ENCODE measurements around the gene IFNK.
"Not testable (repeated sequence)": the region's sequence is repeated elsewhere in the genome, so short reads cannot be mapped to it uniquely, and the experiment has no call there.

Gene IFNK

GRCh38 chr9:27524236-27524635 is at the start of gene IFNK:
Gene IFNK (plus strand): TSS chr9:27524290. CDS start chr9:27524337, 47 bp downstream.
- no peak for DNase-seq

GRCh38 chr9:27474305-27474704 is 49.8 kb upstream of the IFNK start:
- peak; percentile 16 to 71 (median 24) for DNase-seq

- no peak for DNase-seq
These were observed 49.0 kb upstream of the IFNK start for GRCh38 chr9:27475057-27475595.

- DNase-seq = no peak
These were observed 47.1 kb upstream of the IFNK start for GRCh38 chr9:27476870-27477515.

GRCh38 chr9:27478322-27478721 is 45.8 kb upstream of the IFNK start:
- DNase-seq = no peak

- DNase-seq = no peak
These were observed 41.4 kb upstream of the IFNK start for GRCh38 chr9:27482709-27483108.

- no peak for DNase-seq
These were observed 40.5 kb upstream of the IFNK start for GRCh38 chr9:27483576-27483975.

- DNase-seq = no peak
These were observed 38.9 kb upstream of the IFNK start for GRCh38 chr9:27485158-27485557.

- no peak for DNase-seq
These were observed 36.9 kb upstream of the IFNK start for GRCh38 chr9:27487128-27487640.

GRCh38 chr9:27487927-27488326 is 36.2 kb upstream of the IFNK start:
- no peak for DNase-seq

GRCh38 chr9:27489087-27489876 is 34.8 kb upstream of the IFNK start:
- DNase-seq = no peak

- DNase-seq = peak; percentile 63 to 81 (median 79)
These were observed 32.9 kb upstream of the IFNK start for GRCh38 chr9:27491154-27491553.

- DNase-seq = no peak
These were observed 28.5 kb upstream of the IFNK start for GRCh38 chr9:27495480-27496134.

- DNase-seq = no peak
These were observed 28.0 kb upstream of the IFNK start for GRCh38 chr9:27496135-27496504.

- DNase-seq = no peak
These were observed 26.1 kb upstream of the IFNK start for GRCh38 chr9:27497883-27498417.

- peak; percentile 60 to 89 (median 79) for DNase-seq
These were observed 24.6 kb upstream of the IFNK start for GRCh38 chr9:27499451-27499850.

- DNase-seq = not testable (repeated sequence)
These were observed 23.2 kb upstream of the IFNK start for GRCh38 chr9:27500902-27501301.

GRCh38 chr9:27503623-27504022 is 20.5 kb upstream of the IFNK start:
- no peak for DNase-seq

- no peak for DNase-seq
These were observed 19.8 kb upstream of the IFNK start for GRCh38 chr9:27504259-27504658.

GRCh38 chr9:27505744-27506161 is 18.3 kb upstream of the IFNK start:
- DNase-seq = peak in 1 of 3 donors; percentile 48

- peak in 2 of 3 donors; percentile 49 to 63 for DNase-seq
These were observed 17.1 kb upstream of the IFNK start for GRCh38 chr9:27506981-27507380.

- no peak for DNase-seq
These were observed 13.3 kb upstream of the IFNK start for GRCh38 chr9:27510780-27511179.

GRCh38 chr9:27511771-27512170 is 12.3 kb upstream of the IFNK start:
- DNase-seq = no peak

Data from suppressor macrophage treated with lipopolysaccharide for 1 hour (primary cell).